OCI-LY7 (cell line): ENCODE data around the gene BCL2L11. TPM values are rescaled to one million over a fixed set of nuclear protein-coding genes. Genes with fewer than 3 reads are reported as not detected.

Experiments used
- BruUV-seq: library from RNA; stranded (reverse); fragments of 400-500 nt; replicated peaks from 2 replicates; lab custom pipeline; 2021; lab: Mats Ljungman, UMichigan
- CTCF ChIA-PET: fragments of 300-600 bp; sonication (Branson Sonifier 250); formaldehyde crosslinking; loops from one replicate; lab custom pipeline; 2022; ENCODE audit warnings: antibody characterized with exemption; ENCODE audit not compliant: unreplicated experiment; lab: Charles Lee
- POLR2A ChIA-PET: fragments of 300-600 bp; sonication (Branson Sonifier 250); formaldehyde crosslinking; loops from one replicate; lab custom pipeline; 2022; ENCODE audit warnings: antibody characterized with exemption; lab: Charles Lee
- DNase-seq: peaks from one replicate; pipeline ENCODE4 v3.0.0-alpha.2; 2015; ENCODE audit warnings: low spot score
- H2AFZ ChIP-seq: fragments of 200-600 bp; sonication (generic), shearing (Covaris generic); 2 replicates; pipeline ENCODE4 v1.6.1; 2014; ENCODE audit warnings: mild to moderate bottlenecking, antibody characterized with exemption, low read length, moderate library complexity
- H3K27ac ChIP-seq: fragments of 200-600 bp; sonication (generic); 2 replicates; pipeline ENCODE4 v1.5.1; 2014; ENCODE audit warnings: mixed run types, low read depth, mild to moderate bottlenecking, moderate library complexity, low read length, inconsistent platforms; ENCODE audit not compliant: poor library complexity, severe bottlenecking
- H3K36me3 ChIP-seq: fragments of 200-600 bp; sonication (generic); 2 replicates; pipeline ENCODE4 v1.6.1; 2014; ENCODE audit warnings: mild to moderate bottlenecking, antibody characterized with exemption, low read length, moderate library complexity, mixed read lengths; ENCODE audit not compliant: insufficient read depth
- H3K4me1 ChIP-seq: fragments of 200-600 bp; sonication (generic); 2 replicates; pipeline ENCODE4 v1.5.1; 2014; ENCODE audit warnings: mild to moderate bottlenecking, low read length; ENCODE audit not compliant: insufficient read depth, poor library complexity, severe bottlenecking
- H3K4me2 ChIP-seq: fragments of 200-600 bp; sonication (generic); 2 replicates; pipeline ENCODE4 v1.6.1; 2014; ENCODE audit warnings: mild to moderate bottlenecking, low read length
- H3K4me3 ChIP-seq: fragments of 200-600 bp; sonication (generic); 2 replicates; pipeline ENCODE4 v1.5.1; 2014; ENCODE audit warnings: mild to moderate bottlenecking, low read depth, low read length; ENCODE audit not compliant: poor library complexity, severe bottlenecking
- H3K79me2 ChIP-seq: fragments of 200-600 bp; sonication (generic); 2 replicates; pipeline ENCODE4 v1.6.1; 2016; ENCODE audit warnings: low read depth, mild to moderate bottlenecking, low read length, moderate library complexity, mixed read lengths; ENCODE audit not compliant: insufficient read depth
- H3K9me2 ChIP-seq: fragments of 200-600 bp; sonication (generic); 2 replicates; pipeline ENCODE4 v1.6.1; 2016; ENCODE audit warnings: mild to moderate bottlenecking, low read length, mixed read lengths; ENCODE audit not compliant: insufficient read depth
- H3K9me3 ChIP-seq: fragments of 200-600 bp; sonication (generic); 2 replicates; pipeline ENCODE4 v1.6.1; 2014; ENCODE audit warnings: mild to moderate bottlenecking, mixed run types, low read length, mixed read lengths
- H4K20me1 ChIP-seq: fragments of 200-600 bp; sonication (generic); 2 replicates; pipeline ENCODE4 v1.6.1; 2014; ENCODE audit warnings: mild to moderate bottlenecking, antibody characterized with exemption, low read length, moderate library complexity, mixed read lengths; ENCODE audit not compliant: insufficient read depth
- CTCF ChIP-seq: fragments of 200-600 bp; sonication (generic); conservative IDR thresholded peaks from 2 replicates; pipeline ENCODE4 v1.5.1; 2014; ENCODE audit warnings: mild to moderate bottlenecking, antibody characterized with exemption, low read length, moderate library complexity, mixed read lengths
- EZH2phosphoT487 ChIP-seq: fragments of 200-600 bp; sonication (generic); IDR thresholded peaks from 2 replicates; pipeline ENCODE4 v1.6.1; 2018; ENCODE audit warnings: low read depth, borderline replicate concordance, mild to moderate bottlenecking, mixed run types, antibody characterized with exemption, low read length, moderate library complexity, mixed read lengths
- intact Hi-C: fragments of 100-400 bp; cut with micrococcal nuclease; formaldehyde crosslinking; loops from one replicate; pipeline ENCODE4 v1.10.0; 2022; ENCODE audit not compliant: unreplicated experiment
- total RNA-seq, 2 experiments: library from RNA; depleted of rRNA in 1 of 2; stranded (reverse); fragments of >200 nt in 1 of 2; shearing (Covaris generic) in 1 of 2; gene quantifications; 2 replicates each; pipeline ENCODE4 v1.2.3, GENCODE V29; 2014 to 2022

The BCL2L11 gene
- total RNA-seq, 2 experiments from 2014 or later, result 16.0 to 20.3 TPM

GRCh38 chr2:111159641-111160040, 38.9 kb downstream of the BCL2L11 start:
- CTCF ChIA-PET, result no interaction called here

GRCh38 chr2:111160758-111161157, 40.0 kb downstream of the BCL2L11 start:
- no TSS peak for BruUV-seq
- ChIA-PET CTCF (no interaction called here), POLR2A (interaction anchor here (0.7 kb wide), 1 partner anchor 11 kb away, joined by 3 read pairs; no protein-coding TSS in a partner anchor)
- no peak for TF ChIP-seq CTCF
- no peak for TF ChIP-seq EZH2phosphoT487
- Histone ChIP-seq H3K9me2 (no peaks in the 10 kb centered on the region), H4K20me1 (peaks cover 34% of the 10 kb centered on the region; the same call in 1 of the 2 replicates), H3K9me3 (no peaks in the 10 kb centered on the region), H3K36me3 (peaks cover 91% of the 10 kb centered on the region), H3K4me1 (peaks cover 35% of the 10 kb centered on the region), H3K27ac (no peak overlapping the region), H3K4me3 (no peak overlapping the region), H3K4me2 (no peak overlapping the region), H3K79me2 (peaks cover 32% of the 10 kb centered on the region; the same call in 1 of the 2 replicates), H2AFZ (no peak overlapping the region)
- intact Hi-C loops, result no loop called here
- no peak for DNase-seq

More at GRCh38 chr2:111159641-111160040, 38.9 kb downstream of the BCL2L11 start:
- Histone ChIP-seq H3K4me2 (no peak overlapping the region), H3K9me2 (no peaks in the 10 kb centered on the region), H4K20me1 (peaks cover 34% of the 10 kb centered on the region; the same call in 1 of the 2 replicates), H3K4me1 (peaks cover 46% of the 10 kb centered on the region), H2AFZ (no peak overlapping the region), H3K36me3 (peaks cover 92% of the 10 kb centered on the region), H3K9me3 (no peaks in the 10 kb centered on the region), H3K27ac (no peak overlapping the region), H3K79me2 (peaks cover 32% of the 10 kb centered on the region; the same call in 1 of the 2 replicates), H3K4me3 (no peak overlapping the region)
- no peak for DNase-seq
- TF ChIP-seq EZH2phosphoT487, result no peak
- no peak for TF ChIP-seq CTCF
- POLR2A ChIA-PET, result interaction anchor here (0.8 kb wide), 1 partner anchor 10 kb away, joined by 3 read pairs; no protein-coding TSS in a partner anchor
- no TSS peak for BruUV-seq
- intact Hi-C loops, result no loop called here

GRCh38 chr2:111161971-111162370, 41.3 kb downstream of the BCL2L11 start:
- H2AFZ ChIP-seq, result no peak overlapping the region
- no peak for DNase-seq
- H3K4me2 ChIP-seq, result no peak overlapping the region
- CTCF ChIA-PET, result no interaction called here
- POLR2A ChIA-PET, result no interaction called here
- intact Hi-C loops, result no loop called here
- peaks cover 32% of the 10 kb centered on the region; the same call in 1 of the 2 replicates for H3K79me2 ChIP-seq
- no peaks in the 10 kb centered on the region for H3K9me3 ChIP-seq
- H3K9me2 ChIP-seq, result no peaks in the 10 kb centered on the region
- peaks cover 95% of the 10 kb centered on the region for H3K36me3 ChIP-seq
- peaks cover 24% of the 10 kb centered on the region; the same call in 1 of the 2 replicates for H4K20me1 ChIP-seq
- TF ChIP-seq CTCF (no peak), EZH2phosphoT487 (no peak)
- H3K4me3 ChIP-seq, result no peak overlapping the region
- no TSS peak for BruUV-seq
- peaks cover 27% of the 10 kb centered on the region for H3K4me1 ChIP-seq
- no peak overlapping the region for H3K27ac ChIP-seq
